SU-DHL-6 (cell line): ENCODE measurements around the gene BLACAT1.

Experiments used
- EZH2phosphoT487 ChIP-seq: fragments of 200-600 bp; sonication (generic), shearing (Covaris generic); conservative IDR thresholded peaks from 2 replicates; pipeline ENCODE4 v1.6.1; 2018; ENCODE audit warnings: mild to moderate bottlenecking, antibody characterized with exemption, low read length, moderate library complexity, mixed read lengths
- TF ChIP-seq, protein P1 (sequence below): fragments of 200-600 bp; sonication (generic); IDR thresholded peaks from one replicate; pipeline ENCODE4 v1.5.1; 2017; ENCODE audit warnings: antibody characterized with exemption, mild to moderate bottlenecking, low read length, moderate library complexity; ENCODE audit not compliant: insufficient read depth, poor library complexity, severe bottlenecking

GRCh38 chr1:205434738-205435137, 21.1 kb downstream of the BLACAT1 start:
- TF ChIP-seq, protein P1, sequence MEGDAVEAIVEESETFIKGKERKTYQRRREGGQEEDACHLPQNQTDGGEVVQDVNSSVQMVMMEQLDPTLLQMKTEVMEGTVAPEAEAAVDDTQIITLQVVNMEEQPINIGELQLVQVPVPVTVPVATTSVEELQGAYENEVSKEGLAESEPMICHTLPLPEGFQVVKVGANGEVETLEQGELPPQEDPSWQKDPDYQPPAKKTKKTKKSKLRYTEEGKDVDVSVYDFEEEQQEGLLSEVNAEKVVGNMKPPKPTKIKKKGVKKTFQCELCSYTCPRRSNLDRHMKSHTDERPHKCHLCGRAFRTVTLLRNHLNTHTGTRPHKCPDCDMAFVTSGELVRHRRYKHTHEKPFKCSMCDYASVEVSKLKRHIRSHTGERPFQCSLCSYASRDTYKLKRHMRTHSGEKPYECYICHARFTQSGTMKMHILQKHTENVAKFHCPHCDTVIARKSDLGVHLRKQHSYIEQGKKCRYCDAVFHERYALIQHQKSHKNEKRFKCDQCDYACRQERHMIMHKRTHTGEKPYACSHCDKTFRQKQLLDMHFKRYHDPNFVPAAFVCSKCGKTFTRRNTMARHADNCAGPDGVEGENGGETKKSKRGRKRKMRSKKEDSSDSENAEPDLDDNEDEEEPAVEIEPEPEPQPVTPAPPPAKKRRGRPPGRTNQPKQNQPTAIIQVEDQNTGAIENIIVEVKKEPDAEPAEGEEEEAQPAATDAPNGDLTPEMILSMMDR: no peak
- TF ChIP-seq EZH2phosphoT487: no peak
